ENCODE measurements around the gene VTI1A. TPM values are rescaled to one million over a fixed set of nuclear protein-coding genes. Genes with fewer than 3 reads are reported as not detected.

VTI1A gene
- total RNA-seq, 1 donor from 2014 or later = 39.4 TPM

DNA sequence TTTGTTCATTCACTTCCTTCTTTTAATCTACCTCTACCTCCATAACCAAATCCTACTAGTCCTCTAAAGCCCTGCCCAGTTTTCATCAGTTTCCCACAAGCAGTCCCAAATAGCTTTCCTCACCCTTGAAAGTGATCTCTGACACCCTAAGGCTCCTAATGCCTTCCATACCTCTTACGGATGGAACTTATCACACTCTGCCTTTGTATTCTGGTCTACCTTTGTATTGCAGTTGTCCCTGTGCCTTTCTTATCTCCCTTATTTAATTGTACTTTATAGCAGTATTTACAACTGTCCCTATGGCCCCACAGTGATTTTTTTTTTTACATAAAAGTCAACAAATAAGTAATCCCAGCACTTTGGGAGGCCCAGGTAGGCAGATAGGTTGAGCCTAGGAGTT is 39.3 kb upstream of the VTI1A start:
- no peaks in the 10 kb centered on the region for H3K36me3 Mint-ChIP-seq (ENCODE audit: insufficient read depth)
- no peak overlapping the region for H3K27ac Mint-ChIP-seq
- peaks cover 2% of the 10 kb centered on the region for H3K4me1 Mint-ChIP-seq (ENCODE audit: low read depth)
- H3K4me3 Mint-ChIP-seq (ENCODE audit: low read depth) = no peak overlapping the region
- TF ChIP-seq, protein P1, sequence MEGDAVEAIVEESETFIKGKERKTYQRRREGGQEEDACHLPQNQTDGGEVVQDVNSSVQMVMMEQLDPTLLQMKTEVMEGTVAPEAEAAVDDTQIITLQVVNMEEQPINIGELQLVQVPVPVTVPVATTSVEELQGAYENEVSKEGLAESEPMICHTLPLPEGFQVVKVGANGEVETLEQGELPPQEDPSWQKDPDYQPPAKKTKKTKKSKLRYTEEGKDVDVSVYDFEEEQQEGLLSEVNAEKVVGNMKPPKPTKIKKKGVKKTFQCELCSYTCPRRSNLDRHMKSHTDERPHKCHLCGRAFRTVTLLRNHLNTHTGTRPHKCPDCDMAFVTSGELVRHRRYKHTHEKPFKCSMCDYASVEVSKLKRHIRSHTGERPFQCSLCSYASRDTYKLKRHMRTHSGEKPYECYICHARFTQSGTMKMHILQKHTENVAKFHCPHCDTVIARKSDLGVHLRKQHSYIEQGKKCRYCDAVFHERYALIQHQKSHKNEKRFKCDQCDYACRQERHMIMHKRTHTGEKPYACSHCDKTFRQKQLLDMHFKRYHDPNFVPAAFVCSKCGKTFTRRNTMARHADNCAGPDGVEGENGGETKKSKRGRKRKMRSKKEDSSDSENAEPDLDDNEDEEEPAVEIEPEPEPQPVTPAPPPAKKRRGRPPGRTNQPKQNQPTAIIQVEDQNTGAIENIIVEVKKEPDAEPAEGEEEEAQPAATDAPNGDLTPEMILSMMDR (IDR thresholded peaks at IDR 0.05; ENCODE audit: unreplicated experiment) = no peak
- peaks cover 14% of the 10 kb centered on the region for H3K27me3 Mint-ChIP-seq
- DNase-seq (ENCODE audit: low spot score, unreplicated experiment) = no peak
- peaks cover 6% of the 10 kb centered on the region for H3K9me3 Mint-ChIP-seq (ENCODE audit: low read depth)

DNA sequence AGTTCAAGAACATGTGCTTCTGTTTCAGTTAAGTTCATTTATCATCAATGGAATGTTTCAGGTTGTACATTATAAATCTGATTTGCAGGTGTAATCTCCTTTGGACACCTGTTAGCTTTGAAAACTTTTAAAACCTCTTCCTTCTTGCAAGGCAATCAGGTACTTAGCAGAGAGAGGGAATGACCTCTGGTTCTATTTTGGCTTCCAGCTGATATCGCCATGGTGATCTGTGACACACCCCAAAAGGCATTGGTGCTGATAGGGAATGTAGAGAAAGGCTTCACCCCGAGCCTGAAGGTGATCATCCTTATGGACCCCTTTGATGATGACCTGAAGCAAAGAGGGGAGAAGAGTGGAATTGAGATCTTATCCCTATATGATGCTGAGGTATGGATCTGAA is 37.7 kb upstream of the VTI1A start:
- H3K27me3 Mint-ChIP-seq = peaks cover 15% of the 10 kb centered on the region
- TF ChIP-seq, protein P1 (IDR thresholded peaks at IDR 0.05; ENCODE audit: unreplicated experiment) = no peak
- H3K27ac Mint-ChIP-seq = no peak overlapping the region
- H3K4me3 Mint-ChIP-seq (ENCODE audit: low read depth) = no peak overlapping the region
- H3K36me3 Mint-ChIP-seq (ENCODE audit: insufficient read depth) = no peaks in the 10 kb centered on the region
- DNase-seq (ENCODE audit: low spot score, unreplicated experiment) = no peak
- H3K4me1 Mint-ChIP-seq (ENCODE audit: low read depth) = peaks cover 2% of the 10 kb centered on the region
- H3K9me3 Mint-ChIP-seq (ENCODE audit: low read depth) = peaks cover 6% of the 10 kb centered on the region

DNA sequence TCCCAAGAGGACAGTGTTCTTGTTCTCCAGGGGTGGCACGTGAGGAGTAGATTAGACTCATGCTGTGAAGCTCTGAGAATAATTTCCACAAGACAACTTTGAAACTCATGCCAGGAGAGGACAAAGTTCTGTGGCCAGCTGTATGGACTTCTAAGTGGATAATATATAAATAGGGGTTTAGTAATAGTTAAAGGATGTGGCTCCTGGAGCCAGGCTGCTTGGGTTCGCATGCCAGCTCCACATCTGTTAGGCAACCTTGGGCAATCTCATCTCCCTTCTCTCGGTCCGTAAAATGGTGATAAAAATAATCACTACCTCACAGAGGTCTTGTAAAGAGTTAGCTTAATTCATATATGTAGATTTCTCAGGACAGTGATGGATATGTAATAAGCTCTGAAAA is 37.3 kb upstream of the VTI1A start:
- no peak for DNase-seq (ENCODE audit: low spot score, unreplicated experiment)
- H3K27ac Mint-ChIP-seq = no peak overlapping the region
- no peaks in the 10 kb centered on the region for H3K36me3 Mint-ChIP-seq (ENCODE audit: insufficient read depth)
- H3K9me3 Mint-ChIP-seq (ENCODE audit: low read depth) = peaks cover 6% of the 10 kb centered on the region
- no peak overlapping the region for H3K4me3 Mint-ChIP-seq (ENCODE audit: low read depth)
- TF ChIP-seq, protein P1 (IDR thresholded peaks at IDR 0.05; ENCODE audit: unreplicated experiment) = no peak
- H3K4me1 Mint-ChIP-seq (ENCODE audit: low read depth) = peaks cover 2% of the 10 kb centered on the region
- peaks cover 15% of the 10 kb centered on the region for H3K27me3 Mint-ChIP-seq

DNA sequence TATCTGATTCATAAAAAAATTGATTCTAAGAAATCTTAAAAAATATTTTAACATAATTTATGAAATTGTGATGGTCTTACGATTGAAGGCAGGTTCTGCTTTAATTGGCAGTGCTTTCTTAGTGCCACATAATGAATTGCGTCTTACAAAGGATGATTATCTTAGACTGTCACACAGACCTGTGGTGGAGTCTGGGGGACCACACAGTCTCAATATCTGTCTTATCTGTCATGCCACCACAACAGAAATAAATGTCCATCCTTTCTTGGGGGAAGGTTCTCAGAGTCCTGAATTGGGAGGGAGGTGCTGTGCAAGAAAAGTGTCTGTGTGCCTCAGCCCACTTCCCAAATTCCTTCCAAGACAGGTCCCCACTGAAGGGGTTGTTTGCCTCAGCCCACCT is 34.3 kb upstream of the VTI1A start:
- Mint-ChIP-seq H3K4me3 (ENCODE audit: low read depth) (no peak overlapping the region), H3K27ac (no peak overlapping the region), H3K36me3 (ENCODE audit: insufficient read depth) (no peaks in the 10 kb centered on the region), H3K27me3 (peaks cover 20% of the 10 kb centered on the region), H3K9me3 (ENCODE audit: low read depth) (peaks cover under 1% of the 10 kb centered on the region), H3K4me1 (ENCODE audit: low read depth) (peaks cover 2% of the 10 kb centered on the region)
- DNase-seq (ENCODE audit: low spot score, unreplicated experiment) = no peak
- TF ChIP-seq, protein P1 (IDR thresholded peaks at IDR 0.05; ENCODE audit: unreplicated experiment) = no peak

DNA sequence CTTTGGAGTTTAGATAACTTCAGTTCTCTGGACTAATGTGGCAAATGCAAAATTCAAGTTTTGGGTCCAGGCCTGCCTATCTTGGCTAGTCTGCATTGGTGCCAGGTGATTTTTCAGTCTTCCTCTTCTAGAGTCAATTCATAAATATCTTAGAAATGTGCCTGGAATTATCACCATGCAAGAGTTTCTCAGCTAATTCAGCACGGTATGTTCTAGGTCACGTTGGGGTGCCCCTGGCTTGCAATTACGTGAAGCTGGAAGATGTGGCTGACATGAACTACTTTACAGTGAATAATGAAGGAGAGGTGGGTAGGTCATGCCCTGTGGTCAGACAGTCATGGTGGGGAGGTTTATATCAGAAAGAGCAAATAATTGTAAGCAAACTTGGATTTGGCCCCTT is 25.3 kb upstream of the VTI1A start:
- H3K27ac Mint-ChIP-seq = no peak overlapping the region
- H3K4me3 Mint-ChIP-seq (ENCODE audit: low read depth) = no peak overlapping the region
- H3K4me1 Mint-ChIP-seq (ENCODE audit: low read depth) = peaks cover 21% of the 10 kb centered on the region
- H3K36me3 Mint-ChIP-seq (ENCODE audit: insufficient read depth) = no peaks in the 10 kb centered on the region
- H3K9me3 Mint-ChIP-seq (ENCODE audit: low read depth) = no peaks in the 10 kb centered on the region
- peaks cover 24% of the 10 kb centered on the region for H3K27me3 Mint-ChIP-seq
- TF ChIP-seq, protein P1 (IDR thresholded peaks at IDR 0.05; ENCODE audit: unreplicated experiment) = no peak
- no peak for DNase-seq (ENCODE audit: low spot score, unreplicated experiment)
